Endothelial cell of umbilical vein (primary cell): ENCODE results near the gene AAR2. TPM values are rescaled to one million over a fixed set of nuclear protein-coding genes. Genes with fewer than 3 reads are reported as not detected.

ENCODE experiments used
- BruUV-seq: library from RNA; stranded (reverse); fragments of 400-500 nt; replicated peaks from 2 replicates; lab custom pipeline; 2021; lab: Mats Ljungman, UMichigan
- CTCF ChIA-PET: fragments of 300-600, 350-600 bp; sonication (Branson Sonifier 250); formaldehyde crosslinking; loops from one replicate; lab custom pipeline; 2021; ENCODE audit warnings: antibody characterized with exemption, inconsistent platforms; lab: Charles Lee
- POLR2A ChIA-PET: fragments of 300-600, 350-600 bp; sonication (Branson Sonifier 250); formaldehyde crosslinking; loops from one replicate; lab custom pipeline; 2021; ENCODE audit warnings: antibody characterized with exemption, inconsistent platforms; lab: Charles Lee
- DNase-seq: peaks from one replicate; pipeline ENCODE4 v3.0.0-alpha.2; 2011; ENCODE audit warnings: low read depth, low spot score
- FAIRE-seq: peaks from 2 replicates; lab custom pipeline; 2011; peaks lifted over from hg19 to GRCh38; lab: Jason Lieb, UNC
- H2AFZ ChIP-seq: 2 replicates; pipeline ENCODE4 v1.6.0; 2012; ENCODE audit warnings: low read depth, low read length, control low read depth, inconsistent platforms
- H3K27ac ChIP-seq: 2 replicates; pipeline ENCODE4 v1.5.1; 2011; ENCODE audit warnings: low read depth, mild to moderate bottlenecking, control low read depth, low read length, moderate library complexity; ENCODE audit not compliant: insufficient read depth
- H3K27me3 ChIP-seq, 2 experiments: 2 replicates each; pipeline versions ENCODE4 v1.6.0 to v1.6.1; 2011; ENCODE audit warnings: low read length in 2 of 2, mixed read lengths in 1 of 2; ENCODE audit not compliant: control insufficient read depth in 2 of 2, insufficient read depth in 2 of 2
- H3K36me3 ChIP-seq, 2 experiments: 2 replicates in 1 of 2; 3 replicates in 1 of 2; pipeline ENCODE4 v1.5.1; 2011; ENCODE audit warnings: low read length in 2 of 2, mild to moderate bottlenecking in 1 of 2, moderate library complexity in 1 of 2; ENCODE audit not compliant: control insufficient read depth in 2 of 2, insufficient read depth in 2 of 2; ENCODE audit errors: extremely low read depth in 1 of 2
- H3K4me1 ChIP-seq: 3 replicates; pipeline ENCODE4 v1.5.1; 2011; ENCODE audit warnings: mild to moderate bottlenecking, low read length; ENCODE audit not compliant: control insufficient read depth, insufficient read depth; ENCODE audit errors: extremely low read depth
- H3K4me2 ChIP-seq: 2 replicates; pipeline ENCODE4 v1.6.1; 2011; ENCODE audit warnings: low read length, control low read depth, mixed read lengths; ENCODE audit not compliant: insufficient read depth
- H3K4me3 ChIP-seq, 3 experiments: fragments of 200-600 bp in 1 of 3; sonication (generic), shearing (Covaris generic) in 1 of 3; replicated peaks in 1 of 3; 2 replicates each; pipeline ENCODE4 v1.5.1; 2011 to 2016; ENCODE audit warnings: control low read depth in 3 of 3, low read length in 3 of 3, mild to moderate bottlenecking in 2 of 3, inconsistent platforms in 1 of 3, low read depth in 1 of 3, moderate library complexity in 1 of 3; ENCODE audit not compliant: insufficient read depth in 1 of 3
- H3K79me2 ChIP-seq: 2 replicates; pipeline ENCODE4 v1.6.0; 2012; ENCODE audit warnings: low read length, inconsistent platforms; ENCODE audit not compliant: control insufficient read depth, insufficient read depth
- H3K9ac ChIP-seq: replicated peaks from 2 replicates; pipeline ENCODE3; 2011; ENCODE audit warnings: low read length, control low read depth; ENCODE audit not compliant: insufficient read depth; ENCODE audit errors: extremely low read depth
- H3K9me1 ChIP-seq: replicated peaks from 3 replicates; pipeline ENCODE4 v1.6.0; 2011; ENCODE audit warnings: mild to moderate bottlenecking, low read length; ENCODE audit not compliant: control insufficient read depth, insufficient read depth; ENCODE audit errors: extremely low read depth
- H3K9me3 ChIP-seq: replicated peaks from 2 replicates; pipeline ENCODE4 v1.5.1; 2012; ENCODE audit warnings: low read length, inconsistent platforms; ENCODE audit not compliant: control insufficient read depth, insufficient read depth
- H4K20me1 ChIP-seq: replicated peaks from 2 replicates; pipeline ENCODE3; 2011; ENCODE audit warnings: mild to moderate bottlenecking, low read length; ENCODE audit not compliant: control insufficient read depth, insufficient read depth; ENCODE audit errors: extremely low read depth
- EZH2 ChIP-seq: IDR thresholded peaks from 2 replicates; pipeline ENCODE4 v1.6.1; 2012; ENCODE audit warnings: borderline replicate concordance, low read depth, mild to moderate bottlenecking, moderate library complexity, low read length, inconsistent platforms; ENCODE audit not compliant: severe bottlenecking
- FOS ChIP-seq: IDR thresholded peaks from 2 replicates; pipeline ENCODE4 v1.6.1; 2011; ENCODE audit warnings: mild to moderate bottlenecking, low read length, moderate library complexity, borderline replicate concordance; ENCODE audit not compliant: insufficient read depth
- GATA2 ChIP-seq: IDR thresholded peaks from 2 replicates; pipeline ENCODE4 v1.7.0; 2011; ENCODE audit warnings: low read depth, mild to moderate bottlenecking, moderate library complexity, mixed read lengths, low read length; ENCODE audit not compliant: insufficient read length, insufficient read depth
- JUN ChIP-seq: IDR thresholded peaks from 2 replicates; pipeline ENCODE4 v1.6.1; 2011; ENCODE audit warnings: borderline replicate concordance, low read depth; ENCODE audit not compliant: insufficient read length, insufficient read depth
- MYC ChIP-seq: IDR thresholded peaks from one replicate; pipeline ENCODE4 v1.6.1; 2011; ENCODE audit warnings: mild to moderate bottlenecking, low read depth, low read length
- POLR2A ChIP-seq: IDR thresholded peaks from 2 replicates; pipeline ENCODE4 v1.6.1; 2012; ENCODE audit warnings: low read depth, mild to moderate bottlenecking, control low read depth, low read length
- POLR2AphosphoS5 ChIP-seq: IDR thresholded peaks from 2 replicates; pipeline ENCODE4 v1.6.1; 2012; ENCODE audit warnings: low read depth, mild to moderate bottlenecking, control low read depth, low read length, moderate library complexity; ENCODE audit not compliant: insufficient read depth
- dilution Hi-C: fragments of 300-500 bp; cut with MboI; formaldehyde crosslinking; loops from one replicate; pipeline ENCODE4 v1.15.0; 2019; ENCODE audit warnings: low sequenced_read_pairs; ENCODE audit not compliant: extremely low pct_ligation_motif_present
- intact Hi-C: fragments of 100-400 bp; cut with micrococcal nuclease; formaldehyde crosslinking; loops from one replicate; pipeline ENCODE4 v1.10.0; 2022
- polyA plus RNA-seq, 4 experiments: library from polyadenylated mRNA; depleted of rRNA in 3 of 4; stranded (reverse) in 3 of 4; unstranded in 1 of 4; fragments of >200 nt; gene quantifications; 2 replicates each; pipeline versions ENCODE4 v1.2.1 to v1.2.3, GENCODE V29; 2011 to 2012; ENCODE audit warnings: missing spikeins in 1 of 4
- total RNA-seq: library from RNA; stranded (reverse); gene quantifications from 2 replicates; pipeline ENCODE4 v1.2.3, GENCODE V29; 2021
- TF ChIP-seq, protein P1 (sequence below): IDR thresholded peaks from 2 replicates; pipeline ENCODE4 v1.6.1; 2011; ENCODE audit not compliant: insufficient read depth, insufficient read length
- TF ChIP-seq, protein P2 (sequence below), 2 donors: IDR thresholded peaks; 1 replicate in 1 of 2; 2 replicates in 1 of 2; pipeline ENCODE4 v1.5.1; 2011; ENCODE audit warnings: low read length in 2 of 2, mild to moderate bottlenecking in 2 of 2, moderate library complexity in 2 of 2, control low read depth in 1 of 2, inconsistent platforms in 1 of 2, low read depth in 1 of 2; ENCODE audit not compliant: insufficient read depth in 1 of 2; ENCODE audit errors: extremely low read depth in 1 of 2

AAR2 gene
- total and polyA plus RNA-seq, 2 donors (not counting 3 experiments of a cell fraction or from before 2014, with no cell fraction given): 21.9 to 29.4 TPM

DNA sequence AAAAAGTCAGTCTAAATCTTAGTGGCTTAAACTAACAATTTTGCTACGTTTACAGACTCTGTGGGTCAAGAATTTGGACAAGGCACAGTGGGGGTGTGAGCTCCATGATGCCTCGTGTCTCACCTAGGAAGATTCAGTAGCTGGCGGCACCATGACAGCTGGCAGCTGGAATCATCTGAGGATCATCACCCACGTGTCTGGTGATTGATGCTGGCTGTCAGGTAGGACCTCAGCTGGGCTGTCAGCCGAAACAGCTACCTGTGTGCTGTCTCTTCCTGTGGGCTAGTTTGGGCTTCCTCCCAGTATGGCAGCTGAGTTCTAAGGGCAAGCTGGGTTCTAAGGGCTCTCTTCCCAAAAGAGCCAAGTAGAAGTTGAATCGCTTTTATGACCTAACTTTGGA lies 43.5 kb downstream of the AAR2 start:
- Histone ChIP-seq H3K4me1 (no peaks in the 10 kb centered on the region), H2AFZ (no peak overlapping the region), H3K27me3 (peaks cover 0 to 2% of the 10 kb centered on the region in 2 experiments), H3K4me3 (no peak overlapping the region), H3K27ac (no peak overlapping the region), H3K9ac (no peak overlapping the region), H3K36me3 (no peaks in the 10 kb centered on the region), H3K79me2 (no peaks in the 10 kb centered on the region), H3K9me1 (no peaks in the 10 kb centered on the region), H4K20me1 (no peaks in the 10 kb centered on the region), H3K9me3 (no peaks in the 10 kb centered on the region), H3K4me2 (no peak overlapping the region)
- POLR2A ChIA-PET: no interaction called here
- CTCF ChIA-PET: interaction anchor here (1.1 to 2.1 kb wide), 2 partner anchors 11 to 160 kb away, joined by 3 to 7 read pairs; no protein-coding TSS in a partner anchor
- dilution Hi-C loops (no loop called here), intact Hi-C loops (loop anchor here (10.0 kb wide), 1 partner anchor 115 kb away; no protein-coding TSS in a partner anchor)
- TF ChIP-seq JUN (no peak), POLR2A (no peak), POLR2AphosphoS5 (no peak), FOS (no peak), MYC (no peak), GATA2 (no peak), EZH2 (no peak)
- TF ChIP-seq, protein P1, sequence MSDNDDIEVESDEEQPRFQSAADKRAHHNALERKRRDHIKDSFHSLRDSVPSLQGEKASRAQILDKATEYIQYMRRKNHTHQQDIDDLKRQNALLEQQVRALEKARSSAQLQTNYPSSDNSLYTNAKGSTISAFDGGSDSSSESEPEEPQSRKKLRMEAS: no peak
- TF ChIP-seq, protein P2, sequence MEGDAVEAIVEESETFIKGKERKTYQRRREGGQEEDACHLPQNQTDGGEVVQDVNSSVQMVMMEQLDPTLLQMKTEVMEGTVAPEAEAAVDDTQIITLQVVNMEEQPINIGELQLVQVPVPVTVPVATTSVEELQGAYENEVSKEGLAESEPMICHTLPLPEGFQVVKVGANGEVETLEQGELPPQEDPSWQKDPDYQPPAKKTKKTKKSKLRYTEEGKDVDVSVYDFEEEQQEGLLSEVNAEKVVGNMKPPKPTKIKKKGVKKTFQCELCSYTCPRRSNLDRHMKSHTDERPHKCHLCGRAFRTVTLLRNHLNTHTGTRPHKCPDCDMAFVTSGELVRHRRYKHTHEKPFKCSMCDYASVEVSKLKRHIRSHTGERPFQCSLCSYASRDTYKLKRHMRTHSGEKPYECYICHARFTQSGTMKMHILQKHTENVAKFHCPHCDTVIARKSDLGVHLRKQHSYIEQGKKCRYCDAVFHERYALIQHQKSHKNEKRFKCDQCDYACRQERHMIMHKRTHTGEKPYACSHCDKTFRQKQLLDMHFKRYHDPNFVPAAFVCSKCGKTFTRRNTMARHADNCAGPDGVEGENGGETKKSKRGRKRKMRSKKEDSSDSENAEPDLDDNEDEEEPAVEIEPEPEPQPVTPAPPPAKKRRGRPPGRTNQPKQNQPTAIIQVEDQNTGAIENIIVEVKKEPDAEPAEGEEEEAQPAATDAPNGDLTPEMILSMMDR (IDR thresholded peaks at IDR 0.05; ENCODE audit: extremely low read depth in 1 of 2, insufficient read depth in 1 of 2, low read depth in 1 of 2, low read length in 2 of 2): no peak
- DNase-seq (no peak), FAIRE-seq (no peak)
- BruUV-seq: no TSS peak
